Measurements from ENCODE around the gene MYO7B. TPM values are rescaled to one million over a fixed set of nuclear protein-coding genes. Genes with fewer than 3 reads are reported as not detected.

MYO7B gene
- total and polyA plus RNA-seq, 2 donors (not counting 1 experiment from before 2014, with no cell fraction given), result under 0.01 TPM; not detected in 1

- no peak overlapping the region for H3K4me2 ChIP-seq (ENCODE audit: extremely low read depth, insufficient read depth, low read length)
- no peaks in the 10 kb centered on the region for H4K20me1 ChIP-seq (ENCODE audit: control insufficient read depth, extremely low read depth, insufficient read depth, low read length)
- H3K9ac ChIP-seq (ENCODE audit: insufficient read depth, low read length), result no peak overlapping the region
- no peaks in the 10 kb centered on the region for H3K4me1 ChIP-seq (ENCODE audit: control insufficient read depth, extremely low read depth, insufficient read depth, low read length)
- no peak overlapping the region for H3K4me3 ChIP-seq (replicated peaks in 1 of 4; ENCODE audit: control extremely low read depth in 1 of 4, insufficient read depth in 1 of 4, low read depth in 3 of 4, low read length in 4 of 4)
- H2AFZ ChIP-seq (ENCODE audit: low read length), result no peak overlapping the region
- TF ChIP-seq CTCF (conservative IDR thresholded peaks at IDR 0.05 in 1 of 2, IDR thresholded peaks at IDR 0.05 in 1 of 2; ENCODE audit: low read depth in 1 of 2, low read length in 2 of 2) (no peak), EZH2 (IDR thresholded peaks at IDR 0.05; ENCODE audit: low read length, missing control alignments) (no peak)
- DNase-seq (ENCODE audit: low read depth in 2 of 2), result no peak
- H3K27ac ChIP-seq (ENCODE audit: insufficient read depth, low read length), result no peak overlapping the region
- no peaks in the 10 kb centered on the region for H3K9me3 ChIP-seq (ENCODE audit: control insufficient read depth, insufficient read depth, low read depth, low read length)
- no peaks in the 10 kb centered on the region for H3K27me3 ChIP-seq (ENCODE audit: control insufficient read depth, insufficient read depth, low read length)
- H3K36me3 ChIP-seq (ENCODE audit: control insufficient read depth, insufficient read depth, low read length), result no peaks in the 10 kb centered on the region
- H3K79me2 ChIP-seq (ENCODE audit: control insufficient read depth, insufficient read depth, low read length), result no peaks in the 10 kb centered on the region
Measured at GRCh38 chr2:127593228-127594115, 58.0 kb downstream of the MYO7B start.

- no peak for DNase-seq (ENCODE audit: low read depth in 2 of 2)
- Histone ChIP-seq H3K4me3 (replicated peaks in 1 of 4; ENCODE audit: control extremely low read depth in 1 of 4, insufficient read depth in 1 of 4, low read depth in 3 of 4, low read length in 4 of 4) (no peak overlapping the region), H3K4me1 (ENCODE audit: control insufficient read depth, extremely low read depth, insufficient read depth, low read length) (no peaks in the 10 kb centered on the region), H3K79me2 (ENCODE audit: control insufficient read depth, insufficient read depth, low read length) (no peaks in the 10 kb centered on the region), H3K9me3 (ENCODE audit: control insufficient read depth, insufficient read depth, low read depth, low read length) (no peaks in the 10 kb centered on the region), H4K20me1 (ENCODE audit: control insufficient read depth, extremely low read depth, insufficient read depth, low read length) (no peaks in the 10 kb centered on the region), H3K9ac (ENCODE audit: insufficient read depth, low read length) (no peak overlapping the region), H2AFZ (ENCODE audit: low read length) (no peak overlapping the region), H3K4me2 (ENCODE audit: extremely low read depth, insufficient read depth, low read length) (no peak overlapping the region), H3K27ac (ENCODE audit: insufficient read depth, low read length) (no peak overlapping the region), H3K27me3 (ENCODE audit: control insufficient read depth, insufficient read depth, low read length) (no peaks in the 10 kb centered on the region), H3K36me3 (ENCODE audit: control insufficient read depth, insufficient read depth, low read length) (no peaks in the 10 kb centered on the region)
- TF ChIP-seq CTCF (conservative IDR thresholded peaks at IDR 0.05 in 1 of 2, IDR thresholded peaks at IDR 0.05 in 1 of 2; ENCODE audit: low read depth in 1 of 2, low read length in 2 of 2) (no peak), EZH2 (IDR thresholded peaks at IDR 0.05; ENCODE audit: low read length, missing control alignments) (no peak)
Measured at GRCh38 chr2:127594116-127594591, 58.7 kb downstream of the MYO7B start.

GRCh38 chr2:127596311-127597045, 61.0 kb downstream of the MYO7B start:
- H3K9ac ChIP-seq (ENCODE audit: insufficient read depth, low read length), result no peak overlapping the region
- no peak overlapping the region for H3K4me2 ChIP-seq (ENCODE audit: extremely low read depth, insufficient read depth, low read length)
- H4K20me1 ChIP-seq (ENCODE audit: control insufficient read depth, extremely low read depth, insufficient read depth, low read length), result no peaks in the 10 kb centered on the region
- H3K79me2 ChIP-seq (ENCODE audit: control insufficient read depth, insufficient read depth, low read length), result no peaks in the 10 kb centered on the region
- H3K9me3 ChIP-seq (ENCODE audit: control insufficient read depth, insufficient read depth, low read depth, low read length), result no peaks in the 10 kb centered on the region
- TF ChIP-seq EZH2 (IDR thresholded peaks at IDR 0.05; ENCODE audit: low read length, missing control alignments) (no peak), CTCF (conservative IDR thresholded peaks at IDR 0.05 in 1 of 2, IDR thresholded peaks at IDR 0.05 in 1 of 2; ENCODE audit: low read depth in 1 of 2, low read length in 2 of 2) (no peak)
- no peak for DNase-seq (ENCODE audit: low read depth in 2 of 2)
- H3K36me3 ChIP-seq (ENCODE audit: control insufficient read depth, insufficient read depth, low read length), result no peaks in the 10 kb centered on the region
- H3K27me3 ChIP-seq (ENCODE audit: control insufficient read depth, insufficient read depth, low read length), result no peaks in the 10 kb centered on the region
- no peak overlapping the region for H3K27ac ChIP-seq (ENCODE audit: insufficient read depth, low read length)
- no peaks in the 10 kb centered on the region for H3K4me1 ChIP-seq (ENCODE audit: control insufficient read depth, extremely low read depth, insufficient read depth, low read length)
- H2AFZ ChIP-seq (ENCODE audit: low read length), result no peak overlapping the region
- H3K4me3 ChIP-seq (replicated peaks in 1 of 4; ENCODE audit: control extremely low read depth in 1 of 4, insufficient read depth in 1 of 4, low read depth in 3 of 4, low read length in 4 of 4), result no peak overlapping the region
